CD8-positive, alpha-beta memory T cell (primary cell): ENCODE data around the gene GALNT4. TPM values are rescaled to one million over a fixed set of nuclear protein-coding genes. Genes with fewer than 3 reads are reported as not detected.

Experiments
- CTCF ChIA-PET: fragments of 350-600 bp; sonication (Branson Sonifier 250); formaldehyde crosslinking; loops from one replicate; lab custom pipeline; 2021; ENCODE audit warnings: antibody characterized with exemption; lab: Charles Lee
- POLR2A ChIA-PET: fragments of 350-600 bp; sonication (Branson Sonifier 250); formaldehyde crosslinking; loops from one replicate; lab custom pipeline; 2021; ENCODE audit warnings: antibody characterized with exemption; lab: Charles Lee
- DNase-seq, 5 donors: peaks; one replicate each; pipeline versions ENCODE4 v3.0.0 to v3.0.0-alpha.2; 2020 to 2022; ENCODE audit warnings: mixed read lengths in 1 of 5
- H3K27ac ChIP-seq: one replicate; pipeline ENCODE4 v1.7.0; 2013; ENCODE audit warnings: low read depth, mild to moderate bottlenecking, low read length, moderate library complexity
- H3K27me3 ChIP-seq: 2 replicates; pipeline ENCODE4 v1.7.0; 2013; ENCODE audit warnings: low read length, mild to moderate bottlenecking; ENCODE audit not compliant: insufficient read depth, poor library complexity, severe bottlenecking
- H3K36me3 ChIP-seq: 2 replicates; pipeline ENCODE4 v1.7.0; 2013; ENCODE audit warnings: mild to moderate bottlenecking, low read length, moderate library complexity; ENCODE audit not compliant: insufficient read depth
- H3K4me1 ChIP-seq: 2 replicates; pipeline ENCODE4 v1.7.0; 2013; ENCODE audit warnings: mild to moderate bottlenecking, low read length, moderate library complexity; ENCODE audit not compliant: insufficient read depth
- H3K4me3 ChIP-seq: 2 replicates; pipeline ENCODE4 v1.7.0; 2013; ENCODE audit warnings: mild to moderate bottlenecking, low read length
- H3K9me3 ChIP-seq: 2 replicates; pipeline ENCODE4 v1.7.0; 2013; ENCODE audit warnings: mild to moderate bottlenecking, low read length
- H3K27ac Mint-ChIP-seq, 8 donors: one replicate each; pipeline ENCODE4 v1.8.0; 2020 to 2021; ENCODE audit warnings: mixed read lengths in 8 of 8, mild to moderate bottlenecking in 6 of 8, inconsistent platforms in 3 of 8, moderate library complexity in 3 of 8
- H3K27me3 Mint-ChIP-seq, 2 donors: one replicate each; pipeline ENCODE4 v1.8.0; 2020 to 2021; ENCODE audit warnings: mixed read lengths in 2 of 2, mild to moderate bottlenecking in 1 of 2, moderate library complexity in 1 of 2
- H3K36me3 Mint-ChIP-seq, 3 donors: one replicate each; pipeline ENCODE4 v1.8.0; 2020 to 2021; ENCODE audit warnings: mixed read lengths in 3 of 3, inconsistent platforms in 1 of 3, mild to moderate bottlenecking in 1 of 3
- H3K4me1 Mint-ChIP-seq, 3 donors: one replicate each; pipeline ENCODE4 v1.8.0; 2020 to 2021; ENCODE audit warnings: mixed read lengths in 3 of 3, inconsistent platforms in 1 of 3, mild to moderate bottlenecking in 1 of 3
- H3K4me3 Mint-ChIP-seq, 7 donors: one replicate each; pipeline ENCODE4 v1.8.0; 2020 to 2021; ENCODE audit warnings: mixed read lengths in 7 of 7, mild to moderate bottlenecking in 6 of 7, moderate library complexity in 4 of 7, inconsistent platforms in 2 of 7
- H3K9me3 Mint-ChIP-seq, 5 donors: one replicate each; pipeline ENCODE4 v1.8.0; 2020 to 2022; ENCODE audit warnings: mixed read lengths in 5 of 5, mild to moderate bottlenecking in 3 of 5, moderate library complexity in 2 of 5, inconsistent platforms in 1 of 5
- polyA plus RNA-seq: library from polyadenylated mRNA; unstranded; fragments of 300-500 nt; fragmentation: Illumina TruSeq; gene quantifications from one replicate; pipeline ENCODE4 v1.2.3, GENCODE V29; 2021
- total RNA-seq, 2 experiments: library from RNA; stranded (reverse); gene quantifications; one replicate each; pipeline ENCODE4 v1.2.3, GENCODE V29; 2021

Gene GALNT4
- total and polyA plus RNA-seq, 3 experiments from 2014 or later, result 5.3 to 6.5 (median 5.8) TPM

GRCh38 chr12:89542912-89543592 is 18.5 kb upstream of the GALNT4 start:
- Histone ChIP-seq H3K4me3 (no peak overlapping the region), H3K27me3 (no peaks in the 10 kb centered on the region), H3K4me1 (peaks cover 6% of the 10 kb centered on the region), H3K27ac (no peak overlapping the region), H3K9me3 (no peaks in the 10 kb centered on the region), H3K36me3 (no peaks in the 10 kb centered on the region)
- Mint-ChIP-seq H3K27ac (peak overlapping the region in 2 of 8 donors; percentile 12 to 39), H3K4me3 (no peak overlapping the region), H3K9me3 (no peaks in the 10 kb centered on the region), H3K4me1 (peaks cover 5 to 7% (median 6%) of the 10 kb centered on the region in 3 donors), H3K36me3 (peaks cover 0 to 3% (median 0%) of the 10 kb centered on the region in 3 donors), H3K27me3 (peaks cover 0 to 2% of the 10 kb centered on the region in 2 donors)
- CTCF ChIA-PET, result interaction anchor here (0.9 to 8.3 kb wide), 17 partner anchors 18 to 1311 kb away, joined by 3 to 50 read pairs (median 3); no protein-coding TSS in a partner anchor
- POLR2A ChIA-PET, result interaction anchor here (0.5 kb wide), 1 partner anchor 768 kb away, joined by 6 read pairs; no protein-coding TSS in a partner anchor
- peak; percentile 34 to 68 (median 56) for DNase-seq

DNA sequence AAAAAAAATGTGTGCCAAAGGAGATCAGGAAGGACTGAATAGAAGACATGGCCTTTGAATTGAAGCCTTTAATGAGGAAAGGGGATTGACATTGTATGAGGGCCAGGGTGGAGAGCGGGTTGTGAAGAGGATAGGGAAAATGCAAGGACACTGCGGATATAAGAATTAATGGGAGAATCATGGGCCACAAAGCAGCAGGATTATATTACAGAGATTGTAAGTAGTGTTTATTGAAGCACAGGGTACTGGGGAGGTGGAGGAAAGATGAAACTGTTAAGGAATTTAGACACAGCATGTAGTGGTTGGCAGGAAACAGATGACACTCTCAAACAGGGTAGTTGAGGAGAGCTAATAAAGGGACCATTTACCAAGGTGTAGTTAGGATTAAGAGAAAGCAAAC is 17.6 kb upstream of the GALNT4 start:
- H3K36me3 ChIP-seq, result no peaks in the 10 kb centered on the region
- no peaks in the 10 kb centered on the region for H3K27me3 ChIP-seq
- no peak overlapping the region for H3K27ac ChIP-seq
- no peaks in the 10 kb centered on the region for H3K9me3 ChIP-seq
- no peak overlapping the region for H3K4me3 ChIP-seq
- Mint-ChIP-seq H3K27me3 (peaks cover 0 to 2% of the 10 kb centered on the region in 2 donors), H3K4me1 (peaks cover 5 to 7% (median 6%) of the 10 kb centered on the region in 3 donors), H3K4me3 (no peak overlapping the region), H3K36me3 (peaks cover 0 to 3% (median 0%) of the 10 kb centered on the region in 3 donors), H3K27ac (peak overlapping the region in 2 of 8 donors; percentile 3 to 23), H3K9me3 (no peaks in the 10 kb centered on the region)
- ChIA-PET POLR2A (no interaction called here), CTCF (interaction anchor here (1.1 to 8.3 kb wide), 7 partner anchors 301 to 622 kb away, joined by 3 to 50 read pairs (median 5); no protein-coding TSS in a partner anchor)
- peaks cover 6% of the 10 kb centered on the region for H3K4me1 ChIP-seq
- no peak for DNase-seq

DNA sequence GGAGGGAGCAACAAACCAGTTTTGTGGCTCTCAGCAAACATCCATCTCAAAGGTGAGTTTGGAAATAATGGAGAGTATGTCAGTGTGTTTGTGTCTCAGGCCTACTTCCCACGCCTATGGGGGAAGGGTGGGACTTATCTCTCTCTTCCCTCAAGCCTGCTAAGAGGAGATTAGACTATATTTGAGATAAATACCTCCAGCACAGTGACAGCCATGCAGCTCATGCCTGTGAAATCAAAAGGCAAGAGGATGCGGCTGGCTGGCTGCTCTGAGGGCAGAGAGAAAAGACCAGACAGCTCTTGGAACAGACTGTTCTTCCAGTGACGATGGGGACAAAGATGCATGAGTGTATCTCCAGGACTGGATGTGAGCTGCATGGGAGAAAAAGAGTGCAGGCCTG is 16.0 kb upstream of the GALNT4 start:
- no peaks in the 10 kb centered on the region for H3K27me3 ChIP-seq
- H3K9me3 Mint-ChIP-seq, result no peaks in the 10 kb centered on the region
- H3K36me3 ChIP-seq, result no peaks in the 10 kb centered on the region
- peaks cover 6% of the 10 kb centered on the region for H3K4me1 ChIP-seq
- no peaks in the 10 kb centered on the region for H3K27me3 Mint-ChIP-seq
- peaks cover 0 to 6% (median 0%) of the 10 kb centered on the region in 3 donors for H3K36me3 Mint-ChIP-seq
- ChIA-PET POLR2A (no interaction called here), CTCF (interaction anchor here (8.3 kb wide), 1 partner anchor 563 kb away, joined by 50 read pairs; no protein-coding TSS in a partner anchor)
- DNase-seq, result no peak
- no peak overlapping the region for H3K4me3 Mint-ChIP-seq
- no peak overlapping the region for H3K4me3 ChIP-seq
- no peak overlapping the region for H3K27ac ChIP-seq
- peak overlapping the region in 3 of 8 donors; percentile 45 to 74 (median 54) for H3K27ac Mint-ChIP-seq
- H3K4me1 Mint-ChIP-seq, result peaks cover 5 to 7% (median 6%) of the 10 kb centered on the region in 3 donors
- no peaks in the 10 kb centered on the region for H3K9me3 ChIP-seq

DNA sequence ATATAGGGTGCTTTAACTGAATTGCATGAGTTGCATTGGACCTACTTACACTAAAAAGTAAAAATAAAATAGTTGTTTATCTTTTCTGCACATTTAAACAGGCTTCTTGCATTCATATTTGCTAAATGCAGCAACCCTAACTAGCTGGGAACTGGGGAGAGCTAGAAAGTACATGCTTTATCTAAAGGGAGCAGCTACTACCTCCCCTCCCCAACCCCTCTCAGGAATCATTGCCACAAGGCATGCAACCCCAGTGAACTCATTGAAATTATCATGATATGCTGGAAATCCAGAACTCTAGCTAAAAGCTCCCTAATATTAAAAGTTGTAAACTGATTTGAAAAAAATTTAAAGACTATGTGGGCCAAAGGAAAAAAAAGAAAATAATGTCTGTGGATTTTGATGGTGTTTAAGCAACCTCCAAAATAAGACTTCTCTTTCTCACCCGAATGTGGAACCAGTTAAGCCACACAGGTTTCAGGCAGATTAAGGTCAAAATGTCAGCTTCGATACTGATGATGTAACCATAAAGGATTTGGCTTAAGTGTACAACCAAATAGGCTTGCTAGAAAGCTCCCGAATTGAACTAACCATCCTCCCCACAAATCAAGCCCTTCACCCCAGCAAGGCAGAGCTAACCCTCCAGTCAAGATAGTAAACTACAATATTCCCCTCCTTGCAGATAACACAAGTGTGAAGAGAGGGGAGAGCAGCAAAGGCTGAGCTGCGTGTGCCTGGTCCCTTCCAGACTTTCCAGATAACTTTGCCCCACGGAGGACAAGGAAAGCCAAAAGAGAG is 15.0 kb upstream of the GALNT4 start:
- POLR2A ChIA-PET, result no interaction called here
- peak overlapping the region in 1 of 8 donors; percentile 52 for H3K27ac Mint-ChIP-seq

DNA sequence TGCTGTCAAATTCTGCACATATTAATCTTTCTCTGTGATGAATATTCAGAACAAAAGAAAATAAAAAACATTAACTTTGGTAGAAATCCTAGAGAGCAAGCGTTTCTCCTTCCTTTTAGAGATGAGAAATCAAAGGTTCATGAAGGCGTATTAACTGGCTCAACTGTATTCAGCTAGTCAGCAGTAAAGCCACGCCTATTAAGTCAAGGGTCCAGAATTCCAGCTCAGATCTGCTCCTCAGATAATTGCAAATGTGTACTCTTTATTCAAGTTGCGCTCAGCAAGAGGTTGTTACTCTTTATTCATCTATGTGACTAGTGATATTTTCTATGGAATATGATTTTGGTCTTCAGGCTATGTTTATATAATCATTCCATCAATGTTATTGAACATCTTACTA is 14.3 kb upstream of the GALNT4 start:
- Histone ChIP-seq H3K4me1 (peaks cover 6% of the 10 kb centered on the region), H3K4me3 (no peak overlapping the region), H3K27ac (no peak overlapping the region), H3K36me3 (no peaks in the 10 kb centered on the region), H3K9me3 (no peaks in the 10 kb centered on the region), H3K27me3 (no peaks in the 10 kb centered on the region)
- POLR2A ChIA-PET, result no interaction called here
- CTCF ChIA-PET, result interaction anchor here (1.7 to 8.3 kb wide), 2 partner anchors 520 to 564 kb away, joined by 5 to 50 read pairs; no protein-coding TSS in a partner anchor
- peaks cover 5 to 7% (median 6%) of the 10 kb centered on the region in 3 donors for H3K4me1 Mint-ChIP-seq
- no peaks in the 10 kb centered on the region for H3K9me3 Mint-ChIP-seq
- H3K36me3 Mint-ChIP-seq, result peaks cover 0 to 6% (median 0%) of the 10 kb centered on the region in 3 donors
- H3K27me3 Mint-ChIP-seq, result no peaks in the 10 kb centered on the region
- DNase-seq, result no peak
- no peak overlapping the region for H3K4me3 Mint-ChIP-seq
- H3K27ac Mint-ChIP-seq, result no peak overlapping the region

More for the DNA sequence above, 15.0 kb upstream of the GALNT4 start:
- H3K4me1 ChIP-seq, result peaks cover 6% of the 10 kb centered on the region
- no peaks in the 10 kb centered on the region for H3K27me3 Mint-ChIP-seq
- H3K36me3 Mint-ChIP-seq, result peaks cover 0 to 6% (median 0%) of the 10 kb centered on the region in 3 donors
- CTCF ChIA-PET, result interaction anchor here (1.7 to 8.3 kb wide), 2 partner anchors 521 to 564 kb away, joined by 5 to 50 read pairs; no protein-coding TSS in a partner anchor
- no peak overlapping the region for H3K27ac ChIP-seq
- H3K36me3 ChIP-seq, result no peaks in the 10 kb centered on the region
- H3K4me3 ChIP-seq, result no peak overlapping the region
- no peaks in the 10 kb centered on the region for H3K9me3 ChIP-seq
- H3K9me3 Mint-ChIP-seq, result no peaks in the 10 kb centered on the region
- no peaks in the 10 kb centered on the region for H3K27me3 ChIP-seq
- no peak overlapping the region for H3K4me3 Mint-ChIP-seq
- peaks cover 5 to 7% (median 6%) of the 10 kb centered on the region in 3 donors for H3K4me1 Mint-ChIP-seq
- DNase-seq, result no peak

GRCh38 chr12:89537389-89537788 is 12.8 kb upstream of the GALNT4 start:
- H3K27me3 Mint-ChIP-seq, result no peaks in the 10 kb centered on the region
- ChIA-PET POLR2A (no interaction called here), CTCF (no interaction called here)
- no peaks in the 10 kb centered on the region for H3K27me3 ChIP-seq
- peak overlapping the region in 1 of 8 donors; percentile 47 for H3K27ac Mint-ChIP-seq
- no peaks in the 10 kb centered on the region for H3K9me3 ChIP-seq
- peaks cover 0 to 6% (median 0%) of the 10 kb centered on the region in 3 donors for H3K36me3 Mint-ChIP-seq
- H3K36me3 ChIP-seq, result no peaks in the 10 kb centered on the region
- H3K4me1 Mint-ChIP-seq, result peaks cover 0 to 1% (median 0%) of the 10 kb centered on the region in 3 donors
- H3K9me3 Mint-ChIP-seq, result no peaks in the 10 kb centered on the region
- DNase-seq, result no peak
- H3K4me3 Mint-ChIP-seq, result no peak overlapping the region
- no peak overlapping the region for H3K27ac ChIP-seq
- H3K4me3 ChIP-seq, result no peak overlapping the region
- H3K4me1 ChIP-seq, result no peaks in the 10 kb centered on the region

- H3K4me3 ChIP-seq, result no peak overlapping the region
- Mint-ChIP-seq H3K4me3 (peak overlapping the region in 1 of 7 donors; percentile 42), H3K36me3 (peaks cover 0 to 5% (median 0%) of the 10 kb centered on the region in 3 donors), H3K9me3 (no peaks in the 10 kb centered on the region), H3K4me1 (peaks cover 20 to 25% (median 22%) of the 10 kb centered on the region in 3 donors), H3K27ac (peak overlapping the region in 4 of 8 donors; percentile 24 to 64 (median 52)), H3K27me3 (no peaks in the 10 kb centered on the region)
- DNase-seq, result peak in 2 of 5 donors; percentile 45 to 52
- ChIA-PET CTCF (interaction anchor here (0.8 to 7.7 kb wide), 6 partner anchors 61 to 512 kb away, joined by 3 to 78 read pairs (median 8); no protein-coding TSS in a partner anchor), POLR2A (no interaction called here)
- no peaks in the 10 kb centered on the region for H3K27me3 ChIP-seq
- no peaks in the 10 kb centered on the region for H3K36me3 ChIP-seq
- H3K4me1 ChIP-seq, result peaks cover 7% of the 10 kb centered on the region
- H3K9me3 ChIP-seq, result no peaks in the 10 kb centered on the region
- no peak overlapping the region for H3K27ac ChIP-seq
Measured at GRCh38 chr12:89529738-89530137, 5.1 kb upstream of the GALNT4 start.
